Loucy (cell line): ENCODE measurements around the gene CD80.

Source experiments
- H2AFZ ChIP-seq: fragments of 200-600 bp; sonication (generic); 2 replicates; pipeline ENCODE4 v1.6.0; 2016; ENCODE audit warnings: antibody characterized with exemption, mild to moderate bottlenecking, low read length, moderate library complexity
- H3F3A ChIP-seq: fragments of 200-600 bp; 2 replicates; pipeline ENCODE4 v1.6.0; 2016; ENCODE audit warnings: antibody characterized with exemption, low read depth, mild to moderate bottlenecking
- H3K27me3 ChIP-seq: fragments of 200-600 bp; sonication (generic); 2 replicates; pipeline ENCODE4 v1.6.1; 2014; ENCODE audit warnings: low read length, mild to moderate bottlenecking; ENCODE audit not compliant: insufficient read depth, poor library complexity, severe bottlenecking
- H3K36me3 ChIP-seq: fragments of 200-600 bp; sonication (generic); 2 replicates; pipeline ENCODE4 v1.6.1; 2016; ENCODE audit warnings: low read length; ENCODE audit not compliant: insufficient read depth
- H3K4me1 ChIP-seq: fragments of 200-600 bp; sonication (generic); 2 replicates; pipeline ENCODE4 v1.5.1; 2014; ENCODE audit warnings: low read length, mild to moderate bottlenecking; ENCODE audit not compliant: insufficient read depth, poor library complexity, severe bottlenecking
- H3K4me2 ChIP-seq: fragments of 200-600 bp; sonication (generic); 2 replicates; pipeline ENCODE4 v1.6.0; 2014; ENCODE audit warnings: antibody characterized with exemption, low read length, low read depth, mild to moderate bottlenecking; ENCODE audit not compliant: poor library complexity, severe bottlenecking
- H3K4me3 ChIP-seq: fragments of 200-600 bp; sonication (generic); 2 replicates; pipeline ENCODE4 v1.5.1; 2014; ENCODE audit warnings: low read length, mild to moderate bottlenecking, mixed read lengths; ENCODE audit not compliant: poor library complexity, severe bottlenecking
- H3K79me2 ChIP-seq: fragments of 200-600 bp; sonication (generic); 2 replicates; pipeline ENCODE4 v1.6.1; 2014; ENCODE audit warnings: low read length; ENCODE audit not compliant: insufficient read depth
- H3K9ac ChIP-seq: fragments of 200-600 bp; sonication (generic); 2 replicates; pipeline ENCODE4 v1.6.0; 2014; ENCODE audit warnings: mild to moderate bottlenecking, low read depth, low read length, moderate library complexity; ENCODE audit not compliant: poor library complexity, severe bottlenecking
- H3K9me2 ChIP-seq: fragments of 200-600 bp; sonication (generic); replicated peaks from 2 replicates; pipeline ENCODE4 v1.6.1; 2016; ENCODE audit warnings: low read depth, low read length, mixed read lengths
- H3K9me3 ChIP-seq: fragments of 200-600 bp; sonication (generic); 2 replicates; pipeline ENCODE4 v1.6.1; 2014; ENCODE audit warnings: mild to moderate bottlenecking, antibody characterized with exemption, low read length, low read depth; ENCODE audit not compliant: insufficient read depth
- H4K20me1 ChIP-seq: fragments of 200-600 bp; sonication (generic); 2 replicates; pipeline ENCODE4 v1.6.0; 2014; ENCODE audit warnings: antibody characterized with exemption, low read length, mild to moderate bottlenecking; ENCODE audit not compliant: insufficient read depth, poor library complexity, severe bottlenecking
- CTCF ChIP-seq: fragments of 200-600 bp; sonication (generic); conservative IDR thresholded peaks from 2 replicates; pipeline ENCODE4 v1.5.1; 2014; ENCODE audit warnings: mild to moderate bottlenecking, antibody characterized with exemption, low read length
- EZH2phosphoT487 ChIP-seq: fragments of 200-600 bp; IDR thresholded peaks from 2 replicates; pipeline ENCODE4 v1.6.1; 2018; ENCODE audit warnings: antibody characterized with exemption, mild to moderate bottlenecking, moderate library complexity, borderline replicate concordance

The CD80 gene

GRCh38 chr3:119599558-119600174, 40.3 kb upstream of the CD80 start:
- Histone ChIP-seq H3K4me3 (no peak overlapping the region), H3K79me2 (no peaks in the 10 kb centered on the region), H3K27me3 (no peaks in the 10 kb centered on the region), H3K9ac (no peak overlapping the region), H3K4me1 (no peaks in the 10 kb centered on the region), H4K20me1 (no peaks in the 10 kb centered on the region), H2AFZ (peak overlapping the region; percentile 42; the same call in 1 of the 2 replicates), H3K4me2 (no peak overlapping the region), H3F3A (no peaks in the 10 kb centered on the region), H3K9me3 (no peaks in the 10 kb centered on the region), H3K9me2 (no peaks in the 10 kb centered on the region), H3K36me3 (no peaks in the 10 kb centered on the region)
- TF ChIP-seq CTCF = no peak
- no peak for TF ChIP-seq EZH2phosphoT487

GRCh38 chr3:119598410-119599098, 39.1 kb upstream of the CD80 start:
- Histone ChIP-seq H3K4me2 (no peak overlapping the region), H3K27me3 (no peaks in the 10 kb centered on the region), H3K79me2 (no peaks in the 10 kb centered on the region), H4K20me1 (no peaks in the 10 kb centered on the region), H3K4me1 (no peaks in the 10 kb centered on the region), H3K36me3 (no peaks in the 10 kb centered on the region), H3K4me3 (no peak overlapping the region), H3F3A (no peaks in the 10 kb centered on the region), H3K9me3 (no peaks in the 10 kb centered on the region), H2AFZ (no peak overlapping the region), H3K9me2 (no peaks in the 10 kb centered on the region), H3K9ac (no peak overlapping the region)
- TF ChIP-seq CTCF (no peak), EZH2phosphoT487 (no peak)

GRCh38 chr3:119597548-119598288, 38.3 kb upstream of the CD80 start, which contains the start of gene PLA1A:
TSS of gene PLA1A (plus strand) at chr3:119597885. CDS start at chr3:119597914, 29 bp downstream.
- Histone ChIP-seq H3K9me2 (no peaks in the 10 kb centered on the region), H3K79me2 (no peaks in the 10 kb centered on the region), H3K4me1 (no peaks in the 10 kb centered on the region), H3K4me2 (no peak within 1 kb of the TSS), H3F3A (no peaks in the 10 kb centered on the region), H2AFZ (peak within 1 kb of the TSS; percentile 79), H4K20me1 (no peaks in the 10 kb centered on the region), H3K4me3 (no peak within 1 kb of the TSS), H3K36me3 (no peaks in the 10 kb centered on the region), H3K9me3 (no peaks in the 10 kb centered on the region), H3K27me3 (no peaks in the 10 kb centered on the region), H3K9ac (no peak within 1 kb of the TSS)
- no peak for TF ChIP-seq EZH2phosphoT487
- TF ChIP-seq CTCF = no peak
